Effector CD4-positive, alpha-beta T cell (primary cell): ENCODE results near the gene MTHFS.
"Not testable (repeated sequence)": the region's sequence is repeated elsewhere in the genome, so short reads cannot be mapped to it uniquely, and the experiment has no call there.

Experiments used
- DNase-seq: peaks from one replicate; pipeline ENCODE4 v3.0.0-alpha.2; 2020
- total RNA-seq: gene quantifications from one replicate; lab custom pipeline; 2026; lab: John Stamatoyannopoulos, UW

MTHFS gene
- total RNA-seq: 3.0 reads per million, percentile 10 among the genes with 10 or more reads in this experiment

DNA sequence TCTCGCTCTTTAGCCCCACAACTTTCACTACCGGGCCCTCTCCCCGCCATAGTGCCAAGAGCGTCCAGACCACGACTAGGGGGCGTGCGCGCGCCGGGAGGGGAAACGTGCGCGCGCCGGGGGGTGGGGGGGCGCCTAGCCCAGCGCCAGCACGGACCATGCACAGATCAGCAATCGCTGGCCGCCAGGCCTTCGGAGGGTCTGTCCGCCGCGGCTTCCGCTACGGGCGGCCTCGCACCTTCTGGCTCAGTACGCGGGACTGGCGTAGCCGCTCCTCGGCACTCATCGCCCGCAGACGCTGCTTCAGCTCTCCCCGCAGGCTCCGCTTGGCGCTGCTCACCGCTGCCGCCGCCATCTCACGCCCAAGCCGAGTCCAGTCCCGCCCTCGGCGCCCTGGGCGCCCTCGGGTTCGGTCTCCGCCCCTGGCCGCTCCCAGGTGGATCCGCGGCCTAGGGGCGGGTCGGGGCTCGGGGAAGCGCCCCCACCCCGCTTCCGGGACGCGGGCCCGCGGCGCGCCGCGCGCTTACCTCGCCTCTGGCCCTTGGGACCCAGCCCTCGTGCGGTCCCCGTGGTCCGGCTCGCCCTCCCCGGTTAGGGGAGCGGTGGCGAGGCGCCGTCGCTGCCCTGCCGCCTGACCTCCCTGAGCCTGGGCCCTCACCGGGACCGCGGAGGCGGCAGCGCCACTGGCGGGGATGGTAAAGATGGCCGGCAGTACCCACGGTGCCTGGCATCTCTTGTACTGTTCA lies at the start of gene MTHFS:
Gene MTHFS, minus strand, starts transcription at position 381 of the 746 bp plus-strand sequence. Its CDS starts 26 bp downstream, at position 355.
- DNase-seq: peak; percentile 66

DNA sequence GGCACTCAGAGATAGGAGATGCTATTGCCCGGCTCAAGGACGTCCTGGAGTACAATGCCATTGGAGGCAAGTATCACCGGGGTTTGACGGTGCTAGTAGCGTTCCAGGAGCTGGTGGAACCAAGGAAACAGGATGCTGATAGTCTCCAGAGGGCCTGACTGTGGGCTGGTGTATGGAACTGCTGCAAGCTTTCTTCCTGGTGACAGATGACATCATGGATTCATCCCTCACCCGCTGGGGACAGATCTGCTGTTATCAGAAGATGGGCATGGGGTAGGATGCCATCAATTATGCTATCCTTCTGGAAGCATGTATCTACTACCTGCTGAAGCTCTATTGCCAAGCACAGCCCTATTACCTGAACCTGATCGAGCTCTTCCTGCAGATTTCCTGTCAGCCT lies 47.8 kb upstream of the MTHFS start:
- DNase-seq: no peak

DNA sequence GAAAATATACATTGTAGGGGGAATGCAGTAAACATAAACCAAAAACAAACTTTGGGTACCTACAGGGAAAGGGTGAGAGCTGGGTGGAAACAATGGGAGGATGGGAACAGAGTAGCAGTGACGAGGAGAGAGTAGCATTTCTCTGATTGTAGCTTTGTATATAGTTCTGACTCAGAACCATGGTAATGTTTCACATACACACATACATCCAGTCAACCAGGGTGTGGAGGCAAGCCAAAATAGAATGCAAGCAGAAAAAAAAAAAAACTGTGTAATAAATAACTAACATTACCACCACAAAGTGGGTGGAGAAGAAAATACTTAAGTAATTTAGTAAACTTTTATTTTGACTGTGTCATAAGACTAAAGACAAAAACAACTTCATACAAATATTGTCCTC lies 47.0 kb upstream of the MTHFS start:
- DNase-seq: no peak

DNA sequence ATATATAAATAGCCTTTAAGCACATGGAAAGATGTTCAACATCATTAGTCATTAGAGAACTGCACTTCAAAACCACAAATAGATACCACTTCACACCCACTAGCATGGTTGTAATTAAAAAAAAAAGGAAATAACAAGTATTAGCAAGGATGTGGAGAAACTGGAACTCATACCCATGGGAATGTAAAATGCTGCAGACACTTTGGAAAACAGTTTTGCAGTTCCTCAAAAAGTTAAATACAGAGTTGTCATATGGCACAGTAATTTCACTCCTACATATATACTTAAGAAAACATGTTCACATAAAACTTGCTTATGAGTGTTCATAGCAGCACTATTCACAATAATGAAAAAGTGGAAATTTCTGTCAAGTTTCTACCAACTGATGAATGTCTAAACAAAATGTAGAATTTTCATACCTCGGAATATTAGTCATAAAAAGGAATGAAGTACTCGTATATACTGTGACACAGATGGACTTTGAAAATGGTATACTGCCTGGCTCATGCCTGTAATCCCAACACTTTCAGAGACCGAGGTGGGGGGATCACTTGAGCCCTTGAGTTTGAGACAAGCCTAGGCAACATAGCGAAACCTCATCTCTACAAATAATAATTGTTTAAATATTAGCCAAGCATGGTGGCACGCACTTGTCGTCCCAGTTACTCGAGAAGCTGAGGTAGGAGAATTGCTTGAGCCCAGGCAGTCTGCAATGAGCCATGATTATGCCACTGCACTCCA lies 46.1 kb upstream of the MTHFS start:
- DNase-seq: no peak

DNA sequence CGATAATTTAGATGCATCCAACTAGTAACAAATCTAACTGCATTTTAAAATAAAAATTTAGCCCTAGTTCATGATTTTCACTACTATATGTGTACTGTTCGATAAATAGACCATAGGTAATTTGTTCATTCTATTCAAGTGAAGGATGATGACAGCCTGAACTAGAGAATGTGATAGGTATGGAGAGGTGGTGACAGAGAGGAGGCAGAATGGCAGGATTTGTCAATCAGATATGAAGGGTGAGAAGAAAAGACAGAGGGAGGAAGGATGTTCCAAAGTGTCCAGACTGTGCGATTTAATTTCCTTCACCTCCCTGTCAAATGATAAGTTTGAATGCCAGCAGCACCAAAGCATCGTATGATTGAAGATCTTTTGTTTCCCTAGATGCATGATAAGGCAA lies 42.6 kb upstream of the MTHFS start:
- DNase-seq: no peak

DNA sequence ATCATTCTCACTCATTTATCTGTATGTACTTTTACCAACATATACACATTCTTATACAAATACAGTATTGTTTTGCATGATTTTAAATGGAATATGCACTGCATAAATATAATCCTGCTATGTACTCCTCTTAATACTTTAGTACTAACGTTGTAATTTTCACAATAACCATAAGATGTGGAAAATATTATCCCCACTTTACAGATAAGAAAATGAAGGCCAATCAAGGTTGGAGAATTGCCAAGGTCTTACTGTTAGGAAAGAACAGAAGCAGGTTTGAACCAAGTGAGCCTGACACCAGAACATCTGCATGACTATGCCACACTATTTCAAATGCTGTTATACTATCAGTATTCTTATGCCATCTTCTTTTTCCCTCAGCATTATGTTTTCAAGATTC lies 41.3 kb upstream of the MTHFS start:
- DNase-seq: no peak

DNA sequence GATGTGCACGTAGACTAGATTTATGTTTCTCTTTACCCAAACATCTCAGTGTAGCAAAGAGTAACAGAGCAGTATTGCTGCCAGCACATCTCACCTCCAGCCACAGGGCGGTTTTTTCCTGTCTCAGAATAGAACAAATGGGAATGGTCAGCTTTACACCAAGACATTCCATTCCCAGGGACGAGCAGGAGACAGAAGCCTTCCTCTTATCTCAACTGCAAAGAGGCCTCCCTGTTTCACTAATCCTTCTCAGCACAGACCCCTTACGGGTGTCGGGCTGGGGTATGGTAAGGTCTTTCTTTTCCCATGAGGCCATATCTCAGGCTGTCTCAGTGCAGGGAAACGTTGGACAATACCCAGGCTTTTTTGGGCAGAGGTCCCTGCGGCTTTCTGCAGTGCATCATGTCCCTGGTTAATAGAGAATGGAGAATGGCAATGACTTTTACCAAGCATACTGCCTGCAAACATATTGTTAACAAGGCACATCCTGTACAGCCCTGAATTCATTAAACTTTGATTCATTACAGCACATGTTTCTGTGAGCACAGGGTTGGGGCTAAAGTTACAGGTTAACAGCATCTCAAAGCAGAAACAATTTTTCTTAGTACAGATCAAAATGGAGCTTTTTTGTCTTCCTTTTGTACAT lies 38.9 kb upstream of the MTHFS start:
- not testable (repeated sequence) for DNase-seq

DNA sequence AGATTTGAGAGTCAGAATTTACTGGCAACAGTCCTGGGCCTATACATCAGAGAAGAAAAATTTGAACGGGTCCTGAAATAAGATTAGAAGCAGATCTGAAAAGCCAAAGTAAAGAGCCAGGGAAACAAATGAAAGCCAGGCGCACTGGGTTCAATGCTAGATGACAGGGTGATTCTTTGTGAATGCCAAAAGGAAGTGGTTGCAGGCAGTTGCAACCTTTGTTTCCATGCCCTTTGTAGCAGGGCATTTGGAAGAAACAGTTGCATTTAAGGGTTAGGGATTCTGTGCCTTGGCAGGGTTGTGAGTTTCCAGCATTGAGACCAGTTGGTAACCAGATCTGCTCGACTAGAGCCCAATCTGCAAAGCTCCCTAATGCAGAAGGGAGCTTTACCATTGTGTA lies 36.4 kb upstream of the MTHFS start:
- DNase-seq: no peak

DNA sequence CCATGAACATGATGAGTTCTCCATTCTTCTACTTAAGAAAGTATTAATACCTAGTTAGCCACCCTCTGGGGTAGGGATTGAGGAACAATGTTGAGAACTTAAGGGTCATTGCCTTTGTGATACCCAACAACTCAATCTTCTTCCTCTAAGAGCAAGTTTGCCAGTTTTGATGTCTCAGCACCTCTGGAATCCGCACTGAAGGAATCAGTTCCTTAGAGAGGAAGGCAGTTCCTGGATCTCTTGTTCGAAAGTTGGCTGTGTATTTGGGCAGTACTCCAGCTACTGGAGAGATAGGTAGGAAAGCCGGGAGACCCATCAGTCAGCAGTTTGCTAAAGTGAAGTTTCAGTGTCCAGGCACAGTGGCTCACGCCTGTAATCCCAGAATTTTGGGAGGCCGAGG lies 35.6 kb upstream of the MTHFS start:
- no peak for DNase-seq

DNA sequence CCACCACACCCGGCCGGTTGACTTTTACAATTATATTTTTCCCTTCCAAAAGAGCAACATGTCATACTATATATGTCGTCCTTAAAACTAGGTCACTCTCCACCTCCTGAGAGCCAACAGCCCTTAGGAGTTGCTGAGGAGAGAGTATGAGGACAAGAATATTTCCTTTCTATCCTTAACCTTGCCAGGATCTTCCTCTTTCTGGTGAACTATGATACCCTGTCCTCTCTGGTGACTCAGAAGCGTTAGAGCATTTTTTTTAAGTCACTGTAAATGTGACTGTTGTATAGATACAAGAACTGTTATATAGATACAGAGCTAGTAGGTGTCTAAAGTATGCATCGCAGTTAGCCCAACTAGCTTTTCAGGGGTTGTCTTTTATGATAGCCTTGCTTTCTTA lies 33.7 kb upstream of the MTHFS start:
- DNase-seq: no peak

DNA sequence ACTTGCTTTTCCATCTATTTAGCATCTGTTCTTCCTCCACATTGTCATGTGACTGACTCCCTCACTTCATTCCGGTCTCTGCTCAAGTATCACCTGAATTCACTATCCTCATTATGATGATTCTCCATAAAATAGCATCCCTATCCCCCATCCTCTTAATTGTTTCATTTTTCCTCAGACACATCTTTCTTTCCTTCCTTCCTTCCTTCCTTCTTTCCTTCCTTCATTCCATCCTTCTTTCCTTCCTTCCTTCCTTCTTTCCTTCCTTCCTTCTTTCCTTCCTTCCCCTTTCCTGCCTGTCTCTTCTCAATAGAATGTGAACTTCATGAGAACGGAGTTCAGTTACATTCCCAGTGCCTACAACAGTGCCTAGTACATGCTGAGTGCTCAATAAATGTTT lies 32.6 kb upstream of the MTHFS start:
- DNase-seq: no peak

DNA sequence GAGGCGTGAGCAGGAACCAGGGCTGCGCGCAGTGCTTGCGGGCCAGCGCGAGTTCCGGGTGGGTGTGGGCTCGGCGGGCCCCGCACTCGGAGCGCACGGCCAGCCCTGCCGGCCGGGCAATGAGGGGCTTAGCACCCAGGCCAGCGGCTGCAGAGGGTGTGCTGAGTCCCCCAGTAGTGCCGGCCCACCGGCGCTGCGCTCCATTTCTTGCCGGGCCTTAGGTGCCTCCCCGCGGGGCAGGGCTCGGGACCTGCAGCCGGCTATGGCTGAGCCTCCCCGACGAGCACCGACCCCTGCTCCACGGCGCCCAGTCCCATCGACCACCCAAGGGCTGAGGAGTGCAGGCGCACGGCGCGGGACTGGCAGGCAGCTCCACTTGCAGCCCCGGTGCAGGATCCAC lies 29.3 kb upstream of the MTHFS start:
- not testable (repeated sequence) for DNase-seq

DNA sequence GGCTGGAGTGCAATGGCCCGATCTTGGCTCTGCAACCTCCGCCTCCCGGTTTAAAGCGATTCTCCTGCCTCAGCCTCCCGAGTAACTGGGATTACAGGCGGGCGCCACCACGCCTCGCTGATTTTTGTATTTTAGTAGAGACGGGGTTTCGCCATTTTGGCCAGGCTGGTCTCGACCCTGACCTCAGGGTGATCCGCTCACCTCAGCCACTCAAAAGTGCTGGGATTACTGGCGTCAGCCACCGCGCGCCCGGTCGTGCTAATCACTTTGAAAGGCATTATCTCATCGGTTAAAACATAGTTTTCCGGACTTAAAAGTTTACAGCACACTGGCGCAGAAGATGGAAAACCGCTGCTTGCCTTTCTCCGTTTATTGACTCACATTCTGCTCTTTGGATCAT lies 27.6 kb upstream of the MTHFS start:
- DNase-seq: no peak

DNA sequence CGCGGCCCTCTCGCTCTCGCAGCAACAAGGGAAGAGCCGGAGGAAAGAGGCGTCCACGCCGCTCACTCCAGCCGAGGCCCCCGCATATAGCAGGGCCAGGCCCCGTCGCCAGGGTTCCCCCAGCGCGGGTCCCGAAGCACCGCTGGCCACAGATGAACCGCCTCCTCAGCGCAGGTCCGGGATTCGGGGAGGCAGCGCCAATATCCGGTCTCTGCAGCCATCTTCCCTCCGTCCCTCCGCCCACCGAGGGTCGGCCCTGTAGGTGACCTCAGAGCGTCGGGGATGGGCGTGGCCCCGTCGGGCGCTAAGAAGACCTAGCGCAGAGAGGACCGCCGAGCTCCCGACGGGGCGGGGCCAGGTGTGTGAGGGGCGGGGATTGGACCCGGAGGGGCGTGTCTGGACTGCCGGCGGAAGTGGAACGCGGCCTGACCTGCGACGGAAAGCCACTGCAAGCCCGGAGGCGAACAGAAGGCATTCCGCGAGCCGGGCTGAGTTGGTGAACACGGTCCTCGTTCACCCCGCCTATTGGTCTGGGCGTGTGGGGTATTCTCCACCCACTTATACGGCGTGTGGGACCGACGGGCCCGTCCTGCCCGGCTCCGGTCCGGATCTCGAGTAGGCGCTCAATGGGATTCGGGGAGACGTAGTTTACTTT lies 26.8 kb upstream of the MTHFS start:
- DNase-seq: peak; percentile 94

DNA sequence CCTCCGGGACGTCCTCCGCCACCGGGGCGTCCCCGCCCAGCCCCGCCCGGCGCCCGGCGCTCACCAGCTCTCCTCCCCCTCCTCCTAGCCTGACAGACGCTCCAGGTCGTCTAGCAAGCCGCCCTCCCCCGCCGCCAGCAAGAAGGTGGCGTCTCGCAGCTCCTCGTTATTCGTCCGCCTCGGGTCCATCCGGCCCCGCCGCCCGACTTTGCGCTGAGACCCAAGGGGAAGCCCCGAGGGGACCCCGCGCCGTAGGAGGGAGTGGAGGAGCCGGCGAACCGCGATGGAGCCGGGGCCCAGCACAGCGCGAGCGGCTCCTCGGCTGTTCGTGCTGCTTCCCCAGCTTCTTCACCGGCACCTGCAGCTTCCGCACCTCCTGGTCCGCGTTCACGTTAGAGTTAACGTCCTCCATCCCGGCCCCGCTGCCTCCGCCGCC lies 26.3 kb upstream of the MTHFS start:
- DNase-seq: peak; percentile 54

DNA sequence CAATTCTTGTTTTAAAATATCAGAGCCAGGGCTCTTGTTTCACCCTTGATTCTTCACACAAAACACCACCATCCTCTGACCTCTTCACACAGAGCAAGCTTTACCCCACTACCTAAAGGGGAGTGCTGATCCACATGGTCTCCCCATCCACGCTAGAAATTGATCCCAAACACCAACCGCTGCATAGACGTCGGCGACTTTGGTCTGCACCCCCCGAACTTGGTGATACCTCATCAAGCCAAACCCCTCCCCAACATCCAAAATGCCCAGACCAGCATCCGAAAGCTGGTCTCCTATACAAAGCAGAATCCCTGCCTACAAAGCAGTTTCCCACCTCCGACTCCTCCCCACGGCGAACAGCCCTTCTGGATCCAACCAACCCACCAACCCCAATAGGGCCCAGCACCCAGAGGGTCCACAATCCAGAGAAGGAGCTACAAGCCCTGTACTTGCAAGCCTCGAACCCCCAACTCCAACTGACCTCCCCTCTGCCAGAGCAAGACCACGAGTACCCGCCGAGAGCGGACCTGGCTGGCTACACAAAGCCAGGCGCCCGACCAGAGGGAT lies 25.8 kb upstream of the MTHFS start:
- DNase-seq: no peak

DNA sequence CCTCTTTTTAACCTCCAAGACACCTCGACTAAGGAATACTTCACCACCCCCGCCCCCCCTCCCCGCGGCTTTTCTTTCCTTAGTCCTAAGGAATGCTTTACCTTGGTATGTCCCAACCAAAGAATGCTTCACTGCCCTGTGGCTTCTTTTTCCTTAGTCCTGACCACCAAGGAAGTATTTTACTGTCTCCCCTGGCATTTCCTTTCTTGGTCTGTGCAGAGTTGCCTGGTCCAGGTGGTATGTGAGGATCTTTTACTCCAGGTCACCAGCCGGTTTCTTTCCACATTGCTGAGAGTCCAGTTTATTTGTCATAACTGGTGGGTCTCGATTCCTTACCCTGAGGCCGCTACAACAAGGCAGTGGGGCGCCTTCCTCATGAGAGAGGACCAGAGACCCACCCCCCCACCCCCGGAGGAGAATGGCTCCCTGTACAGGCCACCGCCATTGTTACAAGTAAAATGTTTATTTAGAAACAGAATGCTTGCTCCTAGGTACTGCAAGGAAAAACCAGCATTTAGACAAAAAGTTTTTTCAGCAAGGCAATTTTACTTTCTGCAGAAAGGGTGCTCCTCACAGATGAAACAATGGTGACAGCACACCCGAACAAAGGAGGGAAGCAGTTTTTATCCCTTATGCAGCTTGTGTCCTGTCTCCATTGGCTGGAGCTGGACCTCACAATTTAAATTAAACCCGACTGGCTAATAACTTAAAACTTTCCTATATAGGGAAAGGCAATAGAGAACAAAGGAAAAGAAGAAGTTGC lies 23.1 kb upstream of the MTHFS start:
- no peak for DNase-seq

DNA sequence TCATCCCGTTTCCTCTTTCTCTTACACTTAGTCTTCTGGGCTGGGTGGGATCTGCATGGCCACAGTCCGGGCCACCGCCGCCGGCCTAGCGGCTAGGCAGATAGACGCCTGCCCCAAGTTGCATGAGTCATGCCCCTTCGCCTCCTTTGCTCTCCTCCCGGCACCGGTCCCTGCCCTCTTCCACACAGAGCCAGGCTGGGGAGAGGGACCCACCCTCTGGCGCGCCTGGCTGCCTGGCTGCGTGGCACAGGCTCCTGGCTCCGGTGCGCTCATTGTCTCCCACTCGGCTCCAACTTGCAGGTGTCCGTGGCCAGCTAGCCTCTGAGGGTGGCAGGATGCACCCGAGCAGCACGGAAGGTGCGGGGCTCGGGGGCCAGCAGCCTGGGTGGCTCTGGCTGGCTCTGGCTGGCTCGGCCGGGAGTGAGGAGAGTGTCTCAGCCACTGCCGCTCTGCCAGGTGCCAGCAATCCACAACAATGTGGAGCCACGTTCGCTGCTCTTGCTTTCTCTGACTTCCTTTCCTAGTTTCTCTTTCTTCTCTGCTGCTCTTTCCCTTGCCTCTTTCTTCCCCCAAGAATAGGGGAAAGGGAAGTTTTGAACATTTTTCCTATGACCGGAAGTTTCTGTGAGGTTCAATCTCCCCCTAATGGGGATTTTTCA lies 22.4 kb upstream of the MTHFS start:
- DNase-seq: no peak

DNA sequence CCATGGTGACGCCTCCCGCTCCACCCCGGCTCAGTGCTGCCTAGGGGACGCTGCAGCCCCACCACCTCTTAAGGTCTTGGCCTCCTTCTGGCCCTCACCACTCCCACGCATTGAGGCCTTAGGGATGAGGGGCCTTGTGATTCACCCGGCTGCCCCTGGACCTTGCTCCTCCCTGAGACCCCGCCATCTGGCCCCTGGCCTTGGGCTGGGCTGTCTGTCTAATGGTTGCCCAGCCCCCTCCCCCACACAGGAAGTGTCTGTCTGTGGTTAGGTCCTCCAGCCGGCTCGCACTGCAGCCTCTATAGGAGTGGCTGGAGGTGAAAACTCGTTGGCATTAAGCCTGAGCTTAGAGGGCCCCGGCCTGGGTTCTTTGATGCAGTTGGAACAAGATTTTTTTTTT lies 21.5 kb upstream of the MTHFS start:
- no peak for DNase-seq

DNA sequence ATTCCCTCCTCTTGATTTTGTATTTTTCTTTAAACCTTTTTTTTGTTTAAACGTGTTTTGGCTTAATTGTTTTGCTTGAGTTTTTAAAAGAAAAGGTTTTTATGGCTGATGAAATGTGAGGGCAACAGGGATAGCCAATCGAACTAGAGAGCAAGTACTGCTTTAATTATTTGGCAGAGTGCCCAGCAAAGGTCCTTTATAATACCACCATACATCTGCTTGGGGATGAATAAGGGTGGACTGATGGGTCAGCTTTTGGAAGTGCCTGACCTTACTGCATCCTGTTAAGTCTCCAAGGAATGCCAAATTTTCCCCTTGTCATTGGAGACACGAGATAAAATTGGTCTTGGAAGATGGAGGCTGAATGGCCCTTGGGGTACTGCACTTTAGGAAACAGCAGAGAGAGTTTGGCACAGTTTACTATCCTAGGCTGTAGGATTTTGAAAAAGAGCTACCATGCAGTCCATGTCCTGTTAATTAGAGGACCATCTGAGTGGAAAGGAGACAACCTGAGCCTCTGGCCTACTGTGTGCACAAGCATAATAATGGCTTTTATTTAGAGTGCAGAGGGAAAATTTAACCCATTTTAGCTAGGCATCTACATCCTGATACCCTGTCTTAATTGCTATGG lies 19.8 kb upstream of the MTHFS start:
- DNase-seq: no peak
